RWPE2 (cell line): ENCODE measurements around the gene MST1.

Source experiments
- ATAC-seq: fragments of 200-7000 bp; cut with Tn5 transposase; 3 replicates; pipeline ENCODE4 v1.9.1; 2021; ENCODE audit warnings: low read depth
- DNase-seq: peaks from one replicate; pipeline ENCODE4 v3.0.0-alpha.2; 2020; ENCODE audit warnings: low spot score
- H3K27ac ChIP-seq: fragments of 450-650 bp; 2 replicates; pipeline ENCODE4 v1.5.1; 2017; ENCODE audit warnings: mild to moderate bottlenecking; ENCODE audit not compliant: poor library complexity, severe bottlenecking
- H3K27me3 ChIP-seq: fragments of 250-450 bp; sonication (Bioruptor Pico); 2 replicates; pipeline ENCODE4 v1.5.1; 2021; ENCODE audit warnings: mild to moderate bottlenecking, moderate library complexity; ENCODE audit not compliant: insufficient read depth, poor library complexity, severe bottlenecking
- H3K36me3 ChIP-seq: fragments of 250-450 bp; sonication (Bioruptor Pico); 2 replicates; pipeline ENCODE4 v1.5.1; 2020; ENCODE audit warnings: low read depth, mild to moderate bottlenecking, moderate library complexity
- H3K4me1 ChIP-seq: fragments of 250-450 bp; sonication (Bioruptor Pico); 2 replicates; pipeline ENCODE4 v1.5.1; 2021; ENCODE audit warnings: mild to moderate bottlenecking, moderate library complexity; ENCODE audit not compliant: insufficient read depth, poor library complexity, severe bottlenecking
- H3K4me3 ChIP-seq: fragments of 250-450 bp; sonication (Bioruptor Pico); 2 replicates; pipeline ENCODE4 v1.5.1; 2021; ENCODE audit warnings: mild to moderate bottlenecking, moderate library complexity; ENCODE audit not compliant: severe bottlenecking
- H3K9me3 ChIP-seq: fragments of 250-450 bp; sonication (Bioruptor Pico); 2 replicates; pipeline ENCODE4 v1.5.1; 2021; ENCODE audit warnings: mild to moderate bottlenecking, moderate library complexity; ENCODE audit not compliant: severe bottlenecking
- CTCF ChIP-seq: fragments of 450-650 bp; IDR thresholded peaks from one replicate; pipeline ENCODE4 v1.5.1; 2017; ENCODE audit warnings: mild to moderate bottlenecking, moderate library complexity; ENCODE audit not compliant: poor library complexity, severe bottlenecking

MST1 gene

GRCh38 chr3:49655731-49656285, 33.5 kb downstream of the MST1 start:
- no peak for ATAC-seq
- Histone ChIP-seq H3K4me1 (no peaks in the 10 kb centered on the region), H3K27ac (no peak overlapping the region)

DNA sequence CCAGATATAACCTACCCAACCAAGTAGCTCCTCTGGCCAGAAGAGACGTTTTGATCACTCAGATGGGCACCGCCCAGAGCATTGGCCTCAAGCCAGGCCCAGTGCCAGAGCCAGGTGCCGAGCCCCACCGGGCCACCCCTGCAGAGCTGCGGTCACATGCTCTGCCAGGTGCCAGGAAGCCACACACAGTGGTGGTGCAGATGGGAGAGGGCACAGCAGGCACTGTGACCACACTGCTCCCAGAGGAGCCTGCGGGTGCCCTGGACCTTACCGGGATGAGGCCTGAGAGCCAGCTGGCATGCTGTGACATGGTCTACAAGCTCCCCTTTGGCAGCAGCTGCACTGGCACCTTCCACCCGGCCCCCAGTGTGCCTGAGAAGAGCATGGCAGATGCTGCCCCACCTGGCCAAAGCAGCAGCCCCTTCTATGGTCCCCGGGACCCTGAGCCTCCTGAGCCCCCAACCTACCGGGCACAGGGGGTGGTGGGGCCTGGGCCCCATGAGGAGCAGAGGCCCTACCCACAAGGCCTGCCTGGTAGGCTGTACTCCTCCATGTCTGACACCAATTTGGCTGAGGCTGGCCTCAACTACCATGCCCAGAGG, 34.2 kb downstream of the MST1 start:
- no peak for ATAC-seq
- DNase-seq, result no peak
- no peaks in the 10 kb centered on the region for H3K27me3 ChIP-seq

More at GRCh38 chr3:49655731-49656285, 33.5 kb downstream of the MST1 start:
- no peak for DNase-seq
- Histone ChIP-seq H3K9me3 (no peaks in the 10 kb centered on the region), H3K36me3 (no peaks in the 10 kb centered on the region), H3K4me3 (no peak overlapping the region), H3K27me3 (no peaks in the 10 kb centered on the region)
- no peak for TF ChIP-seq CTCF

GRCh38 chr3:49654176-49654825, 35.0 kb downstream of the MST1 start:
- DNase-seq (no peak), ATAC-seq (no peak)
- no peak for TF ChIP-seq CTCF
- H3K9me3 ChIP-seq, result no peaks in the 10 kb centered on the region
- no peak overlapping the region for H3K4me3 ChIP-seq
- H3K36me3 ChIP-seq, result no peaks in the 10 kb centered on the region
- no peaks in the 10 kb centered on the region for H3K27me3 ChIP-seq
- no peaks in the 10 kb centered on the region for H3K4me1 ChIP-seq
- no peak overlapping the region for H3K27ac ChIP-seq

More for the DNA sequence above, 34.2 kb downstream of the MST1 start:
- H3K4me3 ChIP-seq, result no peak overlapping the region
- H3K4me1 ChIP-seq, result no peaks in the 10 kb centered on the region
- no peaks in the 10 kb centered on the region for H3K36me3 ChIP-seq
- TF ChIP-seq CTCF, result no peak
- H3K9me3 ChIP-seq, result no peaks in the 10 kb centered on the region
- H3K27ac ChIP-seq, result no peak overlapping the region

DNA sequence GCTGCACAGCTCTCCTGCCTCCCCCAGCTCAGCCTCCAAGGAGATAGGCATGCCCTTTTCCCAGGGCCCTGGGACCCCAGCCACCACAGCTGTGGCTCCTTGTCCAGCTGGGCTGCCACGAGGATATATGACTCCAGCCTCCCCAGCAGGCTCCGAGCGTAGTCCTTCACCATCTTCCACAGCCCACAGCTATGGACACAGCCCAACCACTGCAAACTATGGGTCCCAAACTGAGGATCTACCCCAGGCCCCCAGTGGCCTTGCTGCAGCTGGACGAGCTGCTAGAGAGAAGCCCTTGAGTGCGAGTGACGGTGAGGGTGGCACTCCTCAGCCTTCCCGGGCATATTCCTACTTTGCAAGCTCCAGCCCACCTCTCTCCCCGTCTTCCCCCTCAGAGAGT, 35.7 kb downstream of the MST1 start:
- no peak for TF ChIP-seq CTCF
- ATAC-seq, result no peak
- Histone ChIP-seq H3K4me3 (no peak overlapping the region), H3K27me3 (no peaks in the 10 kb centered on the region), H3K9me3 (no peaks in the 10 kb centered on the region), H3K36me3 (no peaks in the 10 kb centered on the region), H3K27ac (no peak overlapping the region), H3K4me1 (no peaks in the 10 kb centered on the region)
- no peak for DNase-seq
